CD4-positive, alpha-beta T cell (primary cell): ENCODE measurements around the gene RNF4. TPM values are rescaled to one million over a fixed set of nuclear protein-coding genes. Genes with fewer than 3 reads are reported as not detected.

Experiments
- ATAC-seq: fragments of 200-7000 bp; cut with Tn5 transposase; one replicate; pipeline ENCODE4 v1.10.0; 2022; ENCODE audit warnings: mild to moderate bottlenecking; ENCODE audit not compliant: poor library complexity
- CTCF ChIA-PET: fragments of 350-600 bp; sonication (Branson Sonifier 250); formaldehyde crosslinking; loops from one replicate; lab custom pipeline; 2021; ENCODE audit warnings: antibody characterized with exemption, inconsistent platforms; lab: Charles Lee
- POLR2A ChIA-PET: fragments of 350-600 bp; sonication (Branson Sonifier 250); formaldehyde crosslinking; loops from one replicate; lab custom pipeline; 2021; ENCODE audit warnings: antibody characterized with exemption, inconsistent platforms; lab: Charles Lee
- DNase-seq, 14 experiments: peaks; one replicate each; pipeline ENCODE4 v3.0.0-alpha.2; 2013 to 2020; ENCODE audit warnings: mixed read lengths in 2 of 14
- H3K27ac ChIP-seq, 2 donors: one replicate each; pipeline versions ENCODE4 v1.5.1 to v1.7.0; 2013; ENCODE audit warnings: low read length in 2 of 2, low read depth in 1 of 2, mild to moderate bottlenecking in 1 of 2
- H3K27me3 ChIP-seq, 2 experiments: 1 replicate in 1 of 2; 2 replicates in 1 of 2; pipeline versions ENCODE4 v1.6.1 to v1.7.0; 2013; ENCODE audit warnings: low read length in 2 of 2, control low read depth in 1 of 2, mild to moderate bottlenecking in 1 of 2, moderate library complexity in 1 of 2; ENCODE audit not compliant: insufficient read depth in 2 of 2, control insufficient read depth in 1 of 2
- H3K36me3 ChIP-seq: one replicate; pipeline ENCODE4 v1.6.1; 2013; ENCODE audit warnings: low read length, control low read depth; ENCODE audit not compliant: insufficient read depth
- H3K4me1 ChIP-seq: one replicate; pipeline ENCODE4 v1.6.1; 2013; ENCODE audit warnings: low read length, control low read depth; ENCODE audit not compliant: insufficient read depth
- H3K4me3 ChIP-seq: one replicate; pipeline ENCODE4 v1.5.1; 2013; ENCODE audit warnings: mild to moderate bottlenecking, low read length, moderate library complexity
- H3K9me3 ChIP-seq, 2 experiments: 1 replicate in 1 of 2; 2 replicates in 1 of 2; pipeline versions ENCODE4 v1.6.1 to v1.7.0; 2013; ENCODE audit warnings: low read length in 2 of 2, mild to moderate bottlenecking in 2 of 2, control low read depth in 1 of 2, moderate library complexity in 1 of 2; ENCODE audit not compliant: control insufficient read depth in 1 of 2, insufficient read depth in 1 of 2
- H3K27ac Mint-ChIP-seq: one replicate; pipeline ENCODE4 v1.8.0; 2020; ENCODE audit warnings: mixed read lengths
- H3K27me3 Mint-ChIP-seq: one replicate; pipeline ENCODE4 v1.8.0; 2021; ENCODE audit warnings: mixed read lengths
- H3K36me3 Mint-ChIP-seq: one replicate; pipeline ENCODE4 v1.8.0; 2021; ENCODE audit warnings: low read depth, mixed read lengths
- H3K4me1 Mint-ChIP-seq: one replicate; pipeline ENCODE4 v1.8.0; 2021; ENCODE audit warnings: low read depth, mixed read lengths
- H3K4me3 Mint-ChIP-seq: one replicate; pipeline ENCODE4 v1.8.0; 2020; ENCODE audit warnings: mild to moderate bottlenecking, mixed read lengths
- H3K9me3 Mint-ChIP-seq: one replicate; pipeline ENCODE4 v1.8.0; 2020; ENCODE audit warnings: mixed read lengths
- CTCF ChIP-seq: fragments of 200-600 bp; IDR thresholded peaks from one replicate; pipeline ENCODE4 v1.8.0; 2022; ENCODE audit warnings: antibody characterized with exemption, mild to moderate bottlenecking
- intact Hi-C, 2 experiments: fragments of 100-400 bp; cut with DNase I in 1 of 2; cut with micrococcal nuclease in 1 of 2; formaldehyde crosslinking; loops; one replicate each; pipeline versions ENCODE4 v1.15.1 to v1.9.0; 2023 to 2025; cut with DNase I, micrococcal nuclease
- total RNA-seq, 174 experiments: library from RNA in 2 of 174; stranded (reverse) in 2 of 174; gene quantifications; one replicate each; pipeline ENCODE4 v1.2.3 and lab custom pipeline; 2021 to 2026

The RNF4 gene
- total RNA-seq, 2 experiments from 2014 or later: 106 to 109 TPM

- H3K27me3 Mint-ChIP-seq: peaks cover 27% of the 10 kb centered on the region
- peaks cover 0 to 5% of the 10 kb centered on the region in 2 experiments for H3K27me3 ChIP-seq
- ChIA-PET CTCF (no interaction called here), POLR2A (no interaction called here)
- H3K9me3 ChIP-seq: no peaks in the 10 kb centered on the region
- H3K4me3 ChIP-seq: no peak overlapping the region
- H3K27ac ChIP-seq: no peak overlapping the region
- no peak overlapping the region for H3K27ac Mint-ChIP-seq
- no peak for ATAC-seq
- no peaks in the 10 kb centered on the region for H3K4me1 Mint-ChIP-seq
- H3K36me3 Mint-ChIP-seq: no peaks in the 10 kb centered on the region
- no peak overlapping the region for H3K4me3 Mint-ChIP-seq
- no peak for DNase-seq
- no peaks in the 10 kb centered on the region for H3K4me1 ChIP-seq
- intact Hi-C loops: no loop called here
- no peaks in the 10 kb centered on the region for H3K9me3 Mint-ChIP-seq
- no peak for TF ChIP-seq CTCF
- no peaks in the 10 kb centered on the region for H3K36me3 ChIP-seq
These were observed 43.4 kb upstream of the RNF4 start for GRCh38 chr4:2425386-2426068.

- Mint-ChIP-seq H3K27me3 (peaks cover 22% of the 10 kb centered on the region), H3K4me3 (no peak overlapping the region), H3K9me3 (no peaks in the 10 kb centered on the region), H3K36me3 (no peaks in the 10 kb centered on the region), H3K4me1 (no peaks in the 10 kb centered on the region), H3K27ac (no peak overlapping the region)
- Histone ChIP-seq H3K4me1 (no peaks in the 10 kb centered on the region), H3K36me3 (no peaks in the 10 kb centered on the region), H3K4me3 (no peak overlapping the region), H3K27ac (no peak overlapping the region), H3K9me3 (no peaks in the 10 kb centered on the region), H3K27me3 (peaks cover 0 to under 1% of the 10 kb centered on the region in 2 experiments)
- intact Hi-C loops: no loop called here
- no peak for DNase-seq
- ChIA-PET POLR2A (no interaction called here), CTCF (no interaction called here)
- no peak for TF ChIP-seq CTCF
- no peak for ATAC-seq
These were observed 42.9 kb upstream of the RNF4 start for GRCh38 chr4:2426069-2426397.

GRCh38 chr4:2426711-2427275 lies 42.1 kb upstream of the RNF4 start:
- no peak overlapping the region for H3K27ac Mint-ChIP-seq
- no peaks in the 10 kb centered on the region for H3K9me3 Mint-ChIP-seq
- intact Hi-C loops: no loop called here
- H3K9me3 ChIP-seq: no peaks in the 10 kb centered on the region
- no peak overlapping the region for H3K4me3 ChIP-seq
- no peaks in the 10 kb centered on the region for H3K36me3 ChIP-seq
- no peak overlapping the region for H3K27ac ChIP-seq
- ATAC-seq (no peak), DNase-seq (no peak)
- POLR2A ChIA-PET: no interaction called here
- H3K4me1 ChIP-seq: no peaks in the 10 kb centered on the region
- H3K27me3 ChIP-seq: no peaks in the 10 kb centered on the region
- H3K4me1 Mint-ChIP-seq: no peaks in the 10 kb centered on the region
- H3K27me3 Mint-ChIP-seq: peaks cover 18% of the 10 kb centered on the region
- no peaks in the 10 kb centered on the region for H3K36me3 Mint-ChIP-seq
- TF ChIP-seq CTCF: no peak
- no peak overlapping the region for H3K4me3 Mint-ChIP-seq
- CTCF ChIA-PET: interaction anchor here (1.1 to 1.2 kb wide), 2 partner anchors 8 to 15 kb away, joined by 3 read pairs; partner anchors contain the start of genes CFAP99 and ZFYVE28
